Keratinocyte (primary cell): Measurements from ENCODE around the gene EIF5B. TPM values are rescaled to one million over a fixed set of nuclear protein-coding genes. Genes with fewer than 3 reads are reported as not detected.
A peak's percentile ranks its signal among the peaks of the same experiment; 100 is the strongest.

Experiments
- DNase-seq: peaks from one replicate; pipeline ENCODE4 v3.0.0-alpha.2; 2011; ENCODE audit warnings: low read depth, missing footprints, low spot score
- FAIRE-seq: peaks from 2 replicates; lab custom pipeline; 2011; peaks lifted over from hg19 to GRCh38; lab: Jason Lieb, UNC
- H2AFZ ChIP-seq: 2 replicates; pipeline ENCODE4 v1.6.0; 2012; ENCODE audit warnings: low read length, control low read depth, inconsistent platforms; ENCODE audit not compliant: control insufficient read depth
- H3K27ac ChIP-seq: 2 replicates; pipeline ENCODE4 v1.5.1; 2011; ENCODE audit warnings: low read length; ENCODE audit not compliant: control insufficient read depth, insufficient read depth
- H3K27me3 ChIP-seq: 3 replicates; pipeline ENCODE4 v1.6.0; 2011; ENCODE audit warnings: low read length; ENCODE audit not compliant: control insufficient read depth, insufficient read depth; ENCODE audit errors: extremely low read depth
- H3K36me3 ChIP-seq, 2 experiments: 2 replicates in 1 of 2; 3 replicates in 1 of 2; pipeline ENCODE4 v1.5.1; 2011; ENCODE audit warnings: low read length in 2 of 2, mild to moderate bottlenecking in 1 of 2; ENCODE audit not compliant: control insufficient read depth in 2 of 2, insufficient read depth in 2 of 2; ENCODE audit errors: extremely low read depth in 1 of 2
- H3K4me1 ChIP-seq: 3 replicates; pipeline ENCODE4 v1.5.1; 2011; ENCODE audit warnings: low read length; ENCODE audit not compliant: control insufficient read depth, insufficient read depth; ENCODE audit errors: extremely low read depth
- H3K4me2 ChIP-seq: 3 replicates; pipeline ENCODE4 v1.6.0; 2011; ENCODE audit warnings: low read depth, low read length; ENCODE audit not compliant: control insufficient read depth, insufficient read depth; ENCODE audit errors: extremely low read depth
- H3K4me3 ChIP-seq, 3 experiments: fragments of 200-600 bp in 1 of 3; sonication (generic) in 1 of 3; 2 replicates in 2 of 3; 3 replicates in 1 of 3; pipeline ENCODE4 v1.5.1; 2011 to 2016; ENCODE audit warnings: low read length in 3 of 3, mild to moderate bottlenecking in 3 of 3, control low read depth in 2 of 3, inconsistent platforms in 1 of 3, low read depth in 1 of 3, mixed read lengths in 1 of 3, mixed run types in 1 of 3, moderate library complexity in 1 of 3; ENCODE audit not compliant: control insufficient read depth in 2 of 3, insufficient read depth in 2 of 3; ENCODE audit errors: extremely low read depth in 1 of 3
- H3K79me2 ChIP-seq: 2 replicates; pipeline ENCODE4 v1.6.0; 2012; ENCODE audit warnings: low read length; ENCODE audit not compliant: control insufficient read depth, insufficient read depth
- H3K9ac ChIP-seq: 3 replicates; pipeline ENCODE4 v1.6.0; 2011; ENCODE audit warnings: low read length; ENCODE audit not compliant: control insufficient read depth, insufficient read depth; ENCODE audit errors: extremely low read depth
- H3K9me1 ChIP-seq: 3 replicates; pipeline ENCODE4 v1.6.0; 2011; ENCODE audit warnings: low read length; ENCODE audit not compliant: control insufficient read depth, insufficient read depth; ENCODE audit errors: extremely low read depth
- H3K9me3 ChIP-seq: 2 replicates; pipeline ENCODE4 v1.5.1; 2012; ENCODE audit warnings: low read depth, low read length; ENCODE audit not compliant: control insufficient read depth
- H4K20me1 ChIP-seq: 3 replicates; pipeline ENCODE4 v1.6.0; 2011; ENCODE audit warnings: low read length; ENCODE audit not compliant: control insufficient read depth, insufficient read depth; ENCODE audit errors: extremely low read depth
- CTCF ChIP-seq, 3 experiments: IDR thresholded peaks in 1 of 3; conservative IDR thresholded peaks in 1 of 3; optimal IDR thresholded peaks in 1 of 3; 2 replicates in 2 of 3; 3 replicates in 1 of 3; pipeline versions ENCODE3 to v1.5.1; 2011; ENCODE audit warnings: low read length in 3 of 3, mild to moderate bottlenecking in 3 of 3, moderate library complexity in 2 of 3, control low read depth in 1 of 3, inconsistent platforms in 1 of 3; ENCODE audit not compliant: insufficient read depth in 2 of 3; ENCODE audit errors: extremely low read depth in 1 of 3
- EZH2 ChIP-seq: IDR thresholded peaks from one replicate; pipeline ENCODE4 v1.6.1; 2012; ENCODE audit warnings: inconsistent platforms, mild to moderate bottlenecking, low read length, moderate library complexity
- dilution Hi-C: fragments of 300-500 bp; cut with MboI; formaldehyde crosslinking; loops from one replicate; pipeline ENCODE4 v1.7.0; 2020; ENCODE audit warnings: low sequenced_read_pairs; ENCODE audit not compliant: extremely low pct_ligation_motif_present
- polyA plus RNA-seq, 5 experiments: library from polyadenylated mRNA; depleted of rRNA in 3 of 5; stranded (reverse) in 3 of 5; stranded (forward) in 1 of 5; unstranded in 1 of 5; fragments of >200 nt; gene quantifications; 1 replicate in 1 of 5; 2 replicates in 3 of 5; 3 replicates in 1 of 5; pipeline versions ENCODE4 v1.2.1 to v1.2.3, GENCODE V29; 2011 to 2012; ENCODE audit warnings: missing spikeins in 2 of 5, low read depth in 1 of 5, low replicate concordance in 1 of 5

The EIF5B gene
- polyA plus RNA-seq, 1 donor (not counting 4 experiments of a cell fraction or from before 2014, with no cell fraction given), result 32.6 TPM

GRCh38 chr2:99338029-99338585 is 918 bp downstream of the EIF5B start:
- TF ChIP-seq EZH2 (no peak), CTCF (optimal IDR thresholded peaks at IDR 0.05 in 1 of 3, IDR thresholded peaks at IDR 0.05 in 1 of 3, conservative IDR thresholded peaks at IDR 0.05 in 1 of 3; ENCODE audit: extremely low read depth in 1 of 3, insufficient read depth in 2 of 3, low read length in 3 of 3) (no peak)
- dilution Hi-C loops, result no loop called here
- Histone ChIP-seq H3K9me1 (no peaks in the 10 kb centered on the region), H3K9ac (peak overlapping the region; percentile 91), H4K20me1 (peaks cover 12% of the 10 kb centered on the region), H3K9me3 (no peaks in the 10 kb centered on the region), H3K4me1 (peaks cover 23% of the 10 kb centered on the region), H3K27ac (peak overlapping the region; percentile 92), H3K4me3 (peak overlapping the region; percentile 72 to 96 (median 84)), H3K27me3 (no peaks in the 10 kb centered on the region), H3K79me2 (peaks cover 86% of the 10 kb centered on the region), H3K36me3 (peaks cover 0 to under 1% of the 10 kb centered on the region in 2 experiments), H2AFZ (peak overlapping the region; percentile 85), H3K4me2 (peak overlapping the region; percentile 93)
- FAIRE-seq, result no peak
- DNase-seq, result no peak

GRCh38 chr2:99340669-99341236 is 3.6 kb downstream of the EIF5B start:
- Histone ChIP-seq H2AFZ (no peak overlapping the region), H3K27ac (no peak overlapping the region), H4K20me1 (peaks cover 17% of the 10 kb centered on the region), H3K4me2 (peak overlapping the region; percentile 31), H3K9ac (no peak overlapping the region), H3K27me3 (no peaks in the 10 kb centered on the region), H3K9me1 (no peaks in the 10 kb centered on the region), H3K9me3 (no peaks in the 10 kb centered on the region), H3K79me2 (peaks cover 87% of the 10 kb centered on the region), H3K36me3 (no peaks in the 10 kb centered on the region), H3K4me1 (peaks cover 17% of the 10 kb centered on the region), H3K4me3 (no peak overlapping the region)
- FAIRE-seq (no peak), DNase-seq (no peak)
- dilution Hi-C loops, result no loop called here
- TF ChIP-seq EZH2 (no peak), CTCF (optimal IDR thresholded peaks at IDR 0.05 in 1 of 3, IDR thresholded peaks at IDR 0.05 in 1 of 3, conservative IDR thresholded peaks at IDR 0.05 in 1 of 3; ENCODE audit: extremely low read depth in 1 of 3, insufficient read depth in 2 of 3, low read length in 3 of 3) (no peak)
